Astrocyte (in vitro differentiated cells and primary cell): ENCODE measurements around the gene CYYR1.

Experiments
- CTCF ChIP-seq: IDR thresholded peaks from 2 replicates; pipeline ENCODE4 v1.5.1; 2011; ENCODE audit warnings: low read depth, mild to moderate bottlenecking, inconsistent platforms, low read length, moderate library complexity; ENCODE audit not compliant: insufficient read depth
- EZH2 ChIP-seq: IDR thresholded peaks from 2 replicates; pipeline ENCODE4 v1.6.1; 2012; ENCODE audit warnings: mild to moderate bottlenecking, low read length, inconsistent platforms; ENCODE audit not compliant: insufficient read depth

- no peak for TF ChIP-seq CTCF
- TF ChIP-seq EZH2 = no peak
Observed at GRCh38 chr21:26423511-26423910, 149.6 kb downstream of the CYYR1 start.
